GM19468 (cell line): ENCODE data around the gene EPHA3.
"Not testable (repeated sequence)": the region's sequence is repeated elsewhere in the genome, so short reads cannot be mapped to it uniquely, and the experiment has no call there.

Source experiments
- ATAC-seq: cut with Tn5 transposase; IDR thresholded peaks from one replicate; pipeline ENCODE4 v1.9.1; 2021; ENCODE audit warnings: mild to moderate bottlenecking, moderate library complexity, moderate number of reproducible peaks; ENCODE audit not compliant: unreplicated experiment; ENCODE audit errors: extremely low read depth

The EPHA3 gene

DNA sequence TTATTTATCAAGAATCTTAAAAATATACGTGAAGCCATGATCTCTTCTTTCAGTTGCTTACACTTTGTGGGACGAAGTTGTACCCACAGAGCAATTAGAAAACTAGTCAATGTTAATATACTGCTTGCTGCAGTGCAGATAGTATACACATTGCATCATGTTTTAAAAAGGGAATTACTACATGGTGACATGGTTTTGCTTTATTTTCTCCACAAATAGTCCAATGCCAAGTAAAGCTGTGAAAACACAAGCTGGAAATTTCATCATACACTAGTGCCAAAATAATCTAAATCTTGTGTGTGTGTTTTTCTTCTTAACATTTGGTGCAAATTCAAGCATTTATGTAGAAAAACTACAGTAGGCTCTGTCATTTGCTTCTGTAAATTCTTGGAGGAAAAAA, 233.0 kb downstream of the EPHA3 start:
- no peak for ATAC-seq

DNA sequence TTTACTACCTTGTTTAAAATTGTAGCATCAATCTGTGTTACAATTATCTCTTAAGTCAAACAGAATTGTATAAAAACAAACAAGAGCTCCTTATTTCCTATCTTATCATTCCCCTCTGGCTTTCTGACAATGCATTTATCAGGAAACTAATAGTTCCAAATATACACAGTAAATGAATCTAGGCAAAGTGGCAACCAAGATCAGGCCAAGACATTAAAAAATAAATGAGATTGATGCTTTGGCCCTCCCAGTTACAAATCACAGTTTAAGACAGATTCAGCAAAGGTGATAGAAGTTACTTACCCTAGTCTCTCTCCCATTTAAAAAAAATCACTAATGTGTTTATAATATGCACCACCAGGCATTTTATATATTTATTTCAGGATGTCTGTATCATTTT, 236.7 kb downstream of the EPHA3 start:
- ATAC-seq = no peak

DNA sequence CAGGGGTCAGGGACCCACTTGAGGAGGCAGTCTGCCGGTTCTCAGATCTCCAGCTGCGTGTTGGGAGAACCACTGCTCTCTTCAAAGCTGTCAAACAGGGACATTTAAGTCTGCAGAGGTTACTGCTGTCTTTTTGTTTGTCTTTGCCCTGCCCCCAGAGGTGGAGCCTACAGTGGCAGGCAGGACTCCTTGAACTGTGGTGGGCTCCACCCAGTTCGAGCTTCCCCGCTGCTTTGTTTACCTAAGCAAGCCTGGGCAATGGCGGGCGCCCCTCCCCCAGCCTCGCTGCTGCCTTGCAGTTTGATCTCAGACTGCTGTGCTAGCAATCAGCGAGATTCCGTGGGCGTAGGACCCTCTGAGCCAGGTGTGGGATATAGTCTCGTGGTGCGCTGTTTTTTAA, 243.5 kb downstream of the EPHA3 start:
- ATAC-seq = not testable (repeated sequence)

DNA sequence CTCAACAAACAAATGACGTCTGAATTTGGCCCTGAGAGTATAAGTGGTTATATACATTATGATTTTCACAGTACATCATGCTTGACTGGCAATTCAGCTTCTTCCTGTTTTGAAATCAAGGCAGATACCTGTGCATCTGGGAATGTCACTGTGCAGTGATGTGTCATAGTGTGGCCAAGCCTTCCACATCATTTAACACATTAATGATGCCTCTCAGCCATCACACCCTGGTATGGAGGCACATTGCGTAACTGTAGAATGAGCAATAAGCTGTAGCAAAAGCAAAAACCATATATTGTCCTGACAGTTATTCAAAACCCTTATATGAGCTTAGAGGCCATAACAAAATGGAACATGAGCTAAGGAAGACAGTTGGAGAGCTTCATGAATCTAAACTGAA, 246.0 kb downstream of the EPHA3 start:
- ATAC-seq = no peak

DNA sequence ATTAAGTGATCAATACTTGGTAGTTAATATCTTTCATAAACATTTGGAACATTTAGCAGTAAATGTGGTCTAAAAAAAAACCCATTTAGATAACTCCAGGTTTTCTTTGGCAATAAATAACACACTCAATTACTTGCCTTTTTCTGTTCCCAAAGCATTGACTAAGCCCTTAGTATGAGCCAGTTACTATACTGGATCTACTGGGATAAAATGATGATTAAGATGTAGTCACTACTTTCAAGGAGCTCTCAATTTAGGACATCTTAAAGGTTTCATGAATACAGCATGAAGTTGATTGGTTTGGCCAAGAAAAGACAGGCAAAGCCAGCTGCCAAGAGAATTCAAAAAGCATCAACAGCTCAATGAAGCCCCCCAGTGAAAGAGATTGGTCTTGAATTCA, 250.9 kb downstream of the EPHA3 start:
- no peak for ATAC-seq

DNA sequence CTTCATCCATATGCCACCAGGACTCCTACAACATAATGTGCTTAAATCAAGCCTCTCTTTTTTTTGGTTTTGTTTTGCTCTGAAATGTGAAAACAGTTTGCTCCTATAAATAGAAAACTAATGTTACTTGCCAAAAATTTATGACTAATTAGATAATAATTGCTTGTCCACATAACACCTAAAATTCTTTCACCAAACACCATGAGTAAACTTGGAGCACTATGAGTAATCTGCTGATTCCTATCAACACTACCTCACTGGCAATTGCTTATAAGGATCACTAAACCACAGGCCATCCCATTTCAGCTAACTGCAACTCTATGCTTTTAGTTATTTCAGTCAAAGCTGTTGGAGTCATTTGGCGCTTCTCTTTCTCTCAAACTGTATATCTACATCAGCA, 252.7 kb downstream of the EPHA3 start:
- ATAC-seq = no peak

DNA sequence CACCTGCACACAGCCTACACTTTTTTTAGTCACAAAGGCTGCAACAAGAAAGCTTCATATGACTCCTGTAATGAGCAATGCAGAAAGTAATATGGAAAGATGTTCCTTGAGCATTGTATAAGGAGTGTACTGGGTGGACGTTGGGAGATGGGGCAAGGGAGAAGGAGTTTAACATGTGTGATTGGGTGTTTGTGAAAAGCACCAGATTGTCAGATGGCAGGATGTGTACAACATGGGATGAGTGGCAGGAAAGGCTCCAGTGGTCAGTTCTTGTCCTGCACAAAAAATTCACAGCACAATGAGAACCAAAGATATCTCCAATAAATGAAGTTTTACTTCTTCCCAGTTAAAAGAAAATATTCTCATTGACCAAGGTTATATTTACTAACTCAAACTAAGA, 255.1 kb downstream of the EPHA3 start:
- ATAC-seq = no peak

DNA sequence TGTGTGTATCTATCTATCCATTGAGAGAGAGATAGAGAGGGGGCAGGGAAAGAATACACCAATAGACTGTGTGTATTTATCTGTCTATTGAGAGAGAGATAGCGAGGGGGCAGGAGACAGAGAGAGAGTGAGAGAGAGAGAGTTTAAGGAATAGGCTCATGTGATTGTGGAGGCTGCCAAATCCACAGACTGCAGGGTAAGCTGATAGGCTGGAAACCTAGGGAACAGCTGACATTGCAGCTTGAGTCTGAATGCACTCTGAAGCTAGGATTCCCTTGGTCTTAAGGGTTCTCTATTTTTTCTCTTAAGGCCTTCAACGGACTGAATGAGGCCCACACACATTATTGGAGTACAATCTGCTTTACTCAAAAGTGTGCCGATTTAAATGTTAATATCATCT, 255.8 kb downstream of the EPHA3 start:
- no peak for ATAC-seq

DNA sequence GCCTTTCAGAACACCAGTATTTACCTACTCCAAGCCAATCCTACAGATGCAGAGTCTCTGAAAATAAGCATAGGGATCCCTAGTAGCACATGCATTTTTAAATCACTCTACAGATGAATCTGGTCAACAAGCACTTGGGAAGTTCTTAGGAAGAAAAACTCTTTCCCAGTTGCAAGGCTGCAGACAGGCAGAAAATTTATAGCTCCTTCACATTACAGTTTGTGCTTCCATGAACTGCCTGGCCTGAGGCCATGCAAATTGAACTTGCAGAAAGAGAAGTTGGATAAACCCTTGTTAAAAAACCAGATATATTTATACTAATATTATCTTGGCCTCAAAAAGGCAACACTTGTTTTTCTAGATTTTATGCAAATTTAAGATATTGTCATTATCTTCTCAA, 256.9 kb downstream of the EPHA3 start:
- ATAC-seq = no peak

DNA sequence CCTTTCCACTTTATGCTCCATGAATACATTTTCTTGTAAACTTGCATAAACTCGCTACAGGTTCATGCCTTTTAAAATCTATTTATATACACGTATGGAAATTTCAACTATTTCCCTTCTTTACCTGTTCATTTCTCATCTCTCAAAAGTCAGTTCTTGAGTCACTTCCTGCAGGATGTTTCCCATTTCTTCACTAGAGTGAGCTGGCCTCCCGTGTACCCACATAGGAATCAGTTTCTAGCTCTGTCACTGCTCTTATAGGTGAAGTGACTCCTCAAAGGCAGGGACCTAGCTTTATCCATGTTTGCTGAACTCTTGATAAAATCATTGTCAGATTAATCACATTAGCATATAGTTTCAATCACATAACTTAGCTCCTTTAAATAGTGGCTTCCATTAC, 259.7 kb downstream of the EPHA3 start:
- no peak for ATAC-seq

DNA sequence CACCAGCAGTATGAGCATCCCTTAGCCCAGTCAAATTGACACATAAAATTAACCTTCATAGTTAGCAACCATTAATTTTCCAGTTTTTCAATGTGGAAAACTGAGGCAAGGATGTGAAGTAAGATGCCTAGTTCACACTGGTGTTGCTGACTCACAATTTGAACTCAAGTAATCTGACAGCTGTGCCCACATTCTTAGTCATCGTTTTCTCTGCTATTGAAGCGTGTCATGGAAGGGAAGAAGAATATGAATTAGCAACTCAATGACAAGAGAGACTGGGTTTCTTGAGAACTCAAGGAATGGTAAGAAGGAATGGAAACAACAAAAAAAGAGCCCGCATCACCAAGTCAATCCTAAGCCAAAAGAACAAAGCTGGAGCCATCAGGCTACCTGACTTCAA, 261.4 kb downstream of the EPHA3 start:
- no peak for ATAC-seq

DNA sequence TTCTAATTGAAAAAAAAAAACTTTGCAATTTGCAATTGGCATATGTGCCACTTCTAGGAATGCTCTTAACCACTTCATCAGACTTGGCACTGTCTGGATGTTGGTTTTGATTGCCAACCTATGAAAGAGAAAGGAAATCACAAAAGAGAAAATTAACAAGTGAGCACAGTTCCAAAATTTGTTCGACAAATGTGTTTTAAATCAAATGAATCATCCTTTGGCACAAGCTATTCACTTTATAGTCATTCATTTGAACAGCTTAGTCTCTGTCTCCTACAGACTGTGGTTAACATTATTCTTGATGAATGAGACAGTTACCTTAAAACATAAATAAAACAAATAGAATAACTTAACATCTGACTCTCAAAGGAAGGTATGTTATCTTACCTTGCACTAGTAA, 265.0 kb downstream of the EPHA3 start:
- ATAC-seq = no peak

DNA sequence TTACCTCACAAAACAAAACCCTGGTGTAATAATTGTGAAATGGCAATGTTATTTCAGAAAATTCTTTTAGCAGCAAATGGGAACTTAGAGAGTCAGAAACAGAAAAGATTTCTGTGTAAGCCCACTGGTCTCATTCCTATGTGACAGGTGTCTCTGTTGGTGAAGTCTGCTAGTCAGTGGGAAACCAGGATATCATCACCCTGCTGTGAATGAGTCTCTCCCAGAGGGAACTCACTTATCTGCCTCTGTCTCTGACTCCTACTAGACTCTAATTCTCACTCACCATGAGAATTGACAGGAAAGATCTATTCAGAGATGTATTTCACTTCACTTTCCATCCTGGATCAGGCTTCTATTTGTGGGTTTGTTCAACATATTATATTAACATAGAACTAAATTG, 266.0 kb downstream of the EPHA3 start:
- ATAC-seq = no peak

DNA sequence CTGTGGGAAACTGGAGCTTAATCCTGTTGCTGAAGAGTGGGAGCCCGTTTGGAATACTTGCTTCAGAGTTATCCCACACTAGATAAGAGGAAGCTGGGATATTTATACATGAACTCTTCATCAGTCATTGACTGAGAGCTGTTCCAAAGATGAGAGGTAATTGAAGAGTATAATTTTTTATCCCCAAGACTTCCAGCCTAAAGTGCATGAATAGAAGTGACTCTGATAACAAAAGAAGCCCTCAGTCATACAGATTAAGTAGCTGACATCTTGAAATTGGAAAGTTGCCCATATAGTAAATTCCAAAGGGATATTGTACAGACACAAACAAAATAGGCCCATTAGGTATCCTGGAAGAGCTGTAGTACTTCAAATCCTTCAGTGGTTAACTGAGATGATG, 268.0 kb downstream of the EPHA3 start:
- no peak for ATAC-seq

DNA sequence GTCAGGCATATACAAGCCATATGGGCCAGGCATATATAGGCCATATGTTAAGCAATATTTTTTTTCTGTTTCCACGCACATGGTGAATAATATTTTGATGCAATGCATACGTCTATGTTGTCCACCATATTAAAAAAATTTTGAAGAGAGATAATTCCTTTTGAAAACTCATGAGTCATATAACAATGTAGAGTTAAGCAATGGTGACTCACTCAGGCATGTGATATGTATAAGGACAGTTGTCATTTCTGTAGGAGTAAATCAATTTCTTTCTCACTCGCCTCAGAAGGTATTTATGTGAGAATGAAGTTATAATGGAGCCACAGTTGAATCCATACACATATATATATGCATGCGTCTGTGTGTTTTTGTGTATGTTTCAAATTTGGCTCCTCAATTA, 272.6 kb downstream of the EPHA3 start:
- no peak for ATAC-seq

DNA sequence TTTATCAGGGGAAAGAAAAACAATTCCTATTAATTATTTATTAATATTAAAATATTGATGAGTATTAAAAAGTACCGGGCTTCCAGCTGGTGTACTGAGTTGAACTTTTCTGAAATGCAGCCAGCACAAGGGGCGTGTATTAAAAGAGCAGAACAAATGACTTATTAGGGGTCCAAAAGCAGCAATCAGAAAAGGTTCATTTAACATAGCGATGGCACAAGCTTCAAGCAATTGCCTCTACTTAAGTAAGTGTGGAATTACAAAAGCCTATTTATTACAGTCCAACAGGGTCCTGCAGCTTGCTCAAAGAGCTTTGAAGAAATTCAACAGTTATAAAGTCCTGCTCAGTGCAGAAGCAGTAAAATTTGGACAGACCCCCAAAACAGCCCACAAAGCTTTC, 285.6 kb downstream of the EPHA3 start:
- no peak for ATAC-seq

DNA sequence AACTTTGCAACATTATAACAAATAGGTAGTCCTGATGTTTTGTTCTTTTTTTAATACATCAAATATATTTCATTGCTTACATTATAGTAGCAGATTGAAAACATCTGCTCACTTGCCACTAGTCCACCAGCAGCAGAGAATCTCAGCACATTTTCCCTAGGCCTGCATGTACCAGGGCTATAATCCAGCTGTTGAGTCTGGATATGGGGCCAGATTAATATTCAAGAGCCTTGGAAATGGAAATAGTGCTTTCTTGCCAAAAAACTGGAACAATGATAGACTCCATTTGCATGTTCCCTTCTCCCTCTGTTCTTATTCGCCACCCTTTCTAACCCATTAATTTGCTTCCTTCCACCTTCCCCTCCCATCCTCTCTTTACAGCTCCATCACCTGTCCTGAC, 288.0 kb downstream of the EPHA3 start:
- ATAC-seq = no peak

DNA sequence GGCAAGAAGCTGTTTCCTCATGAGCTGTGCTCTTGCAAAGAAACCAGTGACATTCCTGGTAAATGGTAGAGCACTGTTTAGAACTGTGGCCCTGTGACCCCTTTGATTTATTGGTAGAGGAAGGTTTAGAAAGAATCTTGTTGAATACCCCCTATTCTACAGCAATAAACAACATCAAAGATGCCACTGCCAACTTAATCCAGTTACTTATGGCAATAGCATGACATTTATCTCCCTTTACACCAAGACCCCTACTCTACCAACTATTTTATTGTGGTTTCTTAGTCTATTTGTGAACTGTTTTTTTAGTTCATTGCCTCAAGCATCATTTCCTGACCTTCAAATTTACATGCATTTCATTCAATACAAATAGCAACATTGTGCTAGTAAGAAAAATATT, 288.6 kb downstream of the EPHA3 start:
- no peak for ATAC-seq

DNA sequence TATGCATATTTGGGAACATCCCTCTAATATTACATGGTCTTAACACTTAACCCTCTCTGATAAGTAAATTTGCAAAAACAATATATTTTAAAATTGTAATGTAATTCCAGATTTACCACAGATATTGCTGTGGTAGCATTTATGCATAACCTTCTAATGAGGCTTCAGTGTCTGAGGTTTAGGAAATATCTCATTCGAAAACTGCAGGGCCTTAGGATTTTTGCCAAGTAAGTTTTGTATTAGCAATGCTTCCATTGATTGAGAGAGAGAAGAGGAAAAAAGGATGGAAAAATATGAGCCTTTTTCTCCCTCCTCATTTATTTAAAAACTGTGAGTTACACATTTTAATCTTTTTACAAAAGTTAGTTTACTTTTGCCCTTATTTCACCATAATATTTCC, 294.6 kb downstream of the EPHA3 start:
- ATAC-seq = no peak

DNA sequence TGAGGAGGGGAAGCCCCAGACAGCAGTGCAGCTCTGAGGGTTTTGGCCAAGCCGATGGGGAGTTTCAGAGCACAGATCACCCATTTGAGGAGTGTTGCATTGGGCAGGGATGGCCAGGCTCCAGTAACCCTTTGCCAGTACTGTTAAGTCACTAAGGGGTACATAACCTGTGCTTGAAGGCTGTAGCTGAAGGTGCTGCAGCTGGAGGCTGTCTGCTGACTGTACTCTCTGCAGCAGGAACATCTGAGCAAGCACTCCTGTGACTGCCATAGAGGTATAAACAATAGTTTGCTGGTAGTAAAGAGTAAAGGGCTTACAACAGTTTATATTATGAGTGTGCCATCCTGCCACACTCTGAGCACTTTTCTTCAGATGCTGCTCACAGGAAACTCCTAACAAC, 297.8 kb downstream of the EPHA3 start:
- ATAC-seq = no peak

DNA sequence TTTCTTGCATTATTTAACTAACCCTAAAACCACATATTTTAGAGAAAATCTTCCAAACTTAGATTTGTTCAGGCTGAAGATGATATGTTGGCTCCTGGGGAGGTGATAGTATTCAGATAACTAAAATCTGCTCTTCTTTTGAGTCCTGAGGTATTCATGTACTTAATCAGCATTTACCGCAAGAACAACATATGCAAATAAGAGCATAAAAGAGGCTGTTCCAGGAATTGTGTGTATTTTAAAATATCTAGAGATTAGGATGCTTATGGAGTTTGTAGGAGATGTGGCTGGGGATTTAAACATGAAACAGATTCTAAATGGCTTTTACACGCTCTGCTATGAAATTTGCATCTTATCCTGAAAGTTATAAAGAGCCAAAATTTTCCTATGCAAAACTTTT, 298.2 kb downstream of the EPHA3 start:
- ATAC-seq = no peak

DNA sequence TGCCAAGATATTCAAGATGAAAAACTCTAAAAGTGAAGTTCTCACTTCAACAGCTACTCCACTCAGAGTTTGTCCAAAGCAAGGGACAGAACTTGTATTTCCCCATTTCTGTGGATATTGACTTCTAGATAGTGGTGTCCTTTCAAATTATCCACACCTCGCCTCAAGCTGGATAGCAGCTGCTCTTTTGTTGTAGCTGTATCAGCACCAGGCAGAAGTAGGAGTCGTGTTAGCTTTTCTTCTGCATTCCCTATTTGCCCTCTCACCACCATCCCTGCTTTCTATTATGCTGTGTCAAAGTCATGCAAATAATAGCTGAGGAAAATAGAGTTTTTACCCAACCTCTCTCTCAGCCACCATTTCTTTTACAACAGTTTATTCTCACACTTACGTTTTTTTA, 303.8 kb downstream of the EPHA3 start:
- ATAC-seq = no peak

DNA sequence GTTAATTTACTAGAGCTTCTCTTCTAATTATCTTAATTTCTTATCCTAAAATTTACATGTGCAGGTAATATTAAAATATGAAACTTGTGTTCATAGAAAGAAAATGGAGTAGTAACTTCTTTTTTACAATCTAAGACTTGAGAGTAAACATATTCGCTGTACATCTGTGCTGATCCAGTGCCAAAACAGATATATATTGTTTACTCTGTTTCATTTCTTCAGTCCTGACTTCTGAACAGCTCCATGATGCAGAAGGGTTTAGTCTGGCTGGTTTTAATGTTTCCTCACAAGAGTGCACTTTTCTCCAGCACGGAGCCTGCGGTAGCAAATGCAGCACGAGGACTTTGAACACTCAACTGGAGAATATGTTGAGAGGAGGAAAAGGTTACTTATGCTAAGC, 306.8 kb downstream of the EPHA3 start:
- no peak for ATAC-seq
